Measurements from ENCODE around the gene SLK. TPM values are rescaled to one million over a fixed set of nuclear protein-coding genes. Genes with fewer than 3 reads are reported as not detected.

SLK gene
- total RNA-seq, 1 donor: 48.8 TPM

DNA sequence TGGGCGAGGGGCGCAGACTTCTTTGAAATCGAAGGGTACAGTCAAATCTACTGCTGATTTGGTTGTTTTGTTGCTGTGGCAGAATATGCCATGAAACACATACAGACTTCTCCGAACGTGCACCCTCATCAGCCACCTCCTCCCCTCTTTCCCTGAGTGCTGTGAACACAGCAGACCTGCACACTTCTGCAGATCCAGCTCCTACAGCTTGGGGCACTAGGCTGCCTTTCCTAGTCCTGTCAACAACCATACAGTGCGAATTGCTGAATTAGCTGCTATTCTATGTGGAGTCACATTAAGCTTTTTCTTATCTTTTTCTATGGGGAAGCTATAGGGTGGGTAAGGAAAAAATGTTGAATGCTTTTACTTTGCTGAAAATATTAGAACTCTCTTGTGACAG is 61.2 kb downstream of the SLK start:
- TF ChIP-seq CTCF (IDR thresholded peaks at IDR 0.05; ENCODE audit: insufficient read depth, low read depth, low read length): peak; percentile 48
- no peak overlapping the region for H3K4me3 ChIP-seq (ENCODE audit: low read depth, low read length)
- DNase-seq (ENCODE audit: low read depth): no peak

DNA sequence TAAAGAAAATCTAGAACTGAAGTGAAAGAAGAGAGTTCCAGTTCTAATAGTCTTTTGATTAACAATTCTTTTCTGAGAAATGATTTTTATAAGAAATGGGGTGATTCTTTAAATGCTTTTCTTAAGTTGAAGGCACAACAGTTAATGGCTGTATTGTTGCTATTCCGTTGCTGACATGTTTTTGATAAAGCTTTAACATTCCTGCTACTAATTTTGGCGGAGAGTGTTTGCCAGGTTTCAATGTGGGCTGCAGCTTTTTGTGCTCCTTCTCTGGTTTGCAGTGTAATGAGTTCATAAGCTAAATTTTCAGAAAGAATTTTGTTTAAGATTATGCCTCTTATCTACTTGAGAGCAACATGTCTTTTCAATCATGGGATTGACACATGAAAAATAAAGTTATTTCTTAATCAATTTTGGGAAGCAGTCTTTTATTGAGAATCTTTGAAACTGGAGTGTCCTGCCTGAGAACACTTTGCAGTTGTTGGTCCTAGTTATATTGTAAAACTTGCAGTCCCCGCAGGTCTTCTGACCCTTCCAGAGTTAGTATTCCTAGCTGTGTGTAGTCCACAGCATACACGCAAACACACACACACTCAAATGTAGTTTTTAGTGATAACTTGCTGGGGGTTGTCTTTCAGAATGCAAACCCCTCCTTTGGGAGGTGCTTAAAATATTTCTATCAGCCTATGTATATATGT is 62.0 kb downstream of the SLK start:
- no peak for TF ChIP-seq CTCF (IDR thresholded peaks at IDR 0.05; ENCODE audit: insufficient read depth, low read depth, low read length)
- no peak overlapping the region for H3K4me3 ChIP-seq (ENCODE audit: low read depth, low read length)
- no peak for DNase-seq (ENCODE audit: low read depth)

- TF ChIP-seq CTCF (IDR thresholded peaks at IDR 0.05; ENCODE audit: insufficient read depth, low read depth, low read length): no peak
- DNase-seq (ENCODE audit: low read depth): no peak
- no peak overlapping the region for H3K4me3 ChIP-seq (ENCODE audit: low read depth, low read length)
Observed at GRCh38 chr10:104029521-104029860, 62.6 kb downstream of the SLK start.

DNA sequence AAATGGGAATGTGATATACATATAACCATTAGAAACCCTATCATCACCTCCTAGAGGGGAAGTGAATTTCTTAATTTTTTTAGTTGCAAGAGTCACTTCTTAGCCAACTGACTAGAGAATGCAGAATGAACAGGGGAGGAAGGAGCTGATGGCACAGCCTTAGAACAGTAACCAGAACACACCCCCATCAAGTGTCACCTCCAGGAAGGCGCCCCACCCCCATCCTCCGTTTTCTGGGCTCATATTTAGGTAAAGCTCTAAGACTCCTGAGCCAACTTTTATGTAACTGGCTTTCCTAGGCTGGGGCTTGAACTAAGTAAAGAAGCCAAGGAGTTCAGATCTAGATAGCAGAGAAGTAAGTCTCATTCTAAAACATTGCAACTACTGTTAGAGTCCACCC is 64.7 kb downstream of the SLK start:
- no peak for TF ChIP-seq CTCF (IDR thresholded peaks at IDR 0.05; ENCODE audit: insufficient read depth, low read depth, low read length)
- DNase-seq (ENCODE audit: low read depth): no peak
- no peak overlapping the region for H3K4me3 ChIP-seq (ENCODE audit: low read depth, low read length)

- no peak for TF ChIP-seq CTCF (IDR thresholded peaks at IDR 0.05; ENCODE audit: insufficient read depth, low read depth, low read length)
- H3K4me3 ChIP-seq (ENCODE audit: low read depth, low read length): no peak overlapping the region
- DNase-seq (ENCODE audit: low read depth): no peak
Observed at GRCh38 chr10:104032144-104032775, 65.3 kb downstream of the SLK start.

- no peak for DNase-seq (ENCODE audit: low read depth)
- no peak overlapping the region for H3K4me3 ChIP-seq (ENCODE audit: low read depth, low read length)
- TF ChIP-seq CTCF (IDR thresholded peaks at IDR 0.05; ENCODE audit: insufficient read depth, low read depth, low read length): no peak
Observed at GRCh38 chr10:104033401-104033930, 66.5 kb downstream of the SLK start.

All from fibroblast of villous mesenchyme (primary cell).